ENCODE results near the gene PCDHA6. TPM values are rescaled to one million over a fixed set of nuclear protein-coding genes. Genes with fewer than 3 reads are reported as not detected.

Gene PCDHA6
- total RNA-seq, 1 donor from 2014 or later = 0.13 TPM

Other genes starting within 250 kb of the PCDHA6 start
- gene CD14, start 194.8 kb upstream of the PCDHA6 start, total RNA-seq = 3.2 TPM in 1 of 2 replicates, not detected in the other
- 15.4 and 19.7 TPM in 2 replicates for gene TMCO6, start 188.5 kb upstream of the PCDHA6 start, total RNA-seq
- 42.2 and 64.1 TPM in 2 replicates for gene NDUFA2, start 180.3 kb upstream of the PCDHA6 start, total RNA-seq
- 75.0 and 111 TPM in 2 replicates for gene IK, start 180.1 kb upstream of the PCDHA6 start, total RNA-seq
- 30.4 and 34.9 TPM in 2 replicates for gene WDR55, start 163.1 kb upstream of the PCDHA6 start, total RNA-seq
- 0.38 and 0.49 TPM in 2 replicates for gene DND1, start 154.4 kb upstream of the PCDHA6 start, total RNA-seq
- gene HARS1, start 136.6 kb upstream of the PCDHA6 start, total RNA-seq = 60.2 and 70.4 TPM in 2 replicates
- 24.1 and 36.4 TPM in 2 replicates for gene HARS2, start 136.5 kb upstream of the PCDHA6 start, total RNA-seq
- 37.2 and 58.8 TPM in 2 replicates for gene ZMAT2, start 127.5 kb upstream of the PCDHA6 start, total RNA-seq
- 0.13 TPM in 1 of 2 replicates, not detected in the other for gene PCDHA1, start 41.8 kb upstream of the PCDHA6 start, total RNA-seq
- gene PCDHA2, start 33.1 kb upstream of the PCDHA6 start, total RNA-seq = 0.06 TPM in 1 of 2 replicates, not detected in the other
- under 0.01 and 0.19 TPM in 2 replicates for gene PCDHA3, start 26.9 kb upstream of the PCDHA6 start, total RNA-seq
- under 0.01 and 0.19 TPM in 2 replicates for gene PCDHA4, start 20.9 kb upstream of the PCDHA6 start, total RNA-seq
- under 0.01 TPM in 1 of 2 replicates, not detected in the other for gene PCDHA5, start 6.3 kb upstream of the PCDHA6 start, total RNA-seq
- gene PCDHA7, start 6.3 kb downstream of the PCDHA6 start, total RNA-seq = under 0.01 and 0.06 TPM in 2 replicates
- 0.13 TPM in 1 of 2 replicates, not detected in the other for gene PCDHA8, start 13.2 kb downstream of the PCDHA6 start, total RNA-seq
- 0.06 TPM in 1 of 2 replicates, not detected in the other for gene PCDHA9, start 20.4 kb downstream of the PCDHA6 start, total RNA-seq
- under 0.01 and 0.13 TPM in 2 replicates for gene PCDHA10, start 27.9 kb downstream of the PCDHA6 start, total RNA-seq
- under 0.01 and 0.13 TPM in 2 replicates for gene PCDHA11, start 41.0 kb downstream of the PCDHA6 start, total RNA-seq
- gene PCDHA12, start 47.3 kb downstream of the PCDHA6 start, total RNA-seq = under 0.01 TPM in 1 of 2 replicates, not detected in the other
- not detected in 2 replicates for gene PCDHA13, start 54.2 kb downstream of the PCDHA6 start, total RNA-seq
- 0.06 TPM in 1 of 2 replicates, not detected in the other for gene PCDHAC1, start 98.3 kb downstream of the PCDHA6 start, total RNA-seq
- gene PCDHAC2, start 138.5 kb downstream of the PCDHA6 start, total RNA-seq = 0.19 and 0.32 TPM in 2 replicates
- gene PCDHB1, start 223.4 kb downstream of the PCDHA6 start, total RNA-seq = not detected in 2 replicates

All from bladder microvascular endothelial cell (primary cell).